Activated T-helper 1 cell treated with anti-CD3 and anti-CD28 coated beads, Interleukin-12 subunit alpha, Interleukin-12 subunit beta, Interleukin-2, Interleukin-4 antibody, amounts not matched to agents 30 ng/mL and 10 ng/mL and 1 ng/mL, durations not matched to agents 14 hours and 24 hours and 36 hours (primary cell): ENCODE data around the gene POTEF. TPM values are rescaled to one million over a fixed set of nuclear protein-coding genes. Genes with fewer than 3 reads are reported as not detected.
"Not testable (repeated sequence)": the region's sequence is repeated elsewhere in the genome, so short reads cannot be mapped to it uniquely, and the experiment has no call there.

ENCODE experiments used
- DNase-seq: peaks from one replicate; pipeline ENCODE4 v3.0.0; 2021; ENCODE audit warnings: low spot score
- H3K27ac Mint-ChIP-seq: one replicate; pipeline ENCODE4 v1.8.0; 2021; ENCODE audit warnings: mild to moderate bottlenecking, mixed read lengths
- H3K27me3 Mint-ChIP-seq: one replicate; pipeline ENCODE4 v1.8.0; 2022; ENCODE audit warnings: mild to moderate bottlenecking, moderate library complexity, mixed read lengths; ENCODE audit not compliant: insufficient read depth
- H3K36me3 Mint-ChIP-seq: one replicate; pipeline ENCODE4 v1.8.0; 2021; ENCODE audit warnings: low read depth, mixed read lengths
- H3K4me1 Mint-ChIP-seq: one replicate; pipeline ENCODE4 v1.8.0; 2021; ENCODE audit warnings: low read depth, mixed read lengths
- H3K4me3 Mint-ChIP-seq: one replicate; pipeline ENCODE4 v1.8.0; 2021; ENCODE audit warnings: mild to moderate bottlenecking, moderate library complexity, mixed read lengths
- H3K9me3 Mint-ChIP-seq: one replicate; pipeline ENCODE4 v1.8.0; 2021; ENCODE audit warnings: mixed read lengths
- intact Hi-C: fragments of 100-400 bp; cut with micrococcal nuclease; formaldehyde crosslinking; loops from one replicate; pipeline ENCODE4 v1.15.1; 2024
- total RNA-seq: library from RNA; stranded (reverse); gene quantifications from 2 replicates; pipeline ENCODE4 v1.2.3, GENCODE V29; 2022

POTEF gene
- total RNA-seq, 1 donor from 2014 or later, result not detected

DNA sequence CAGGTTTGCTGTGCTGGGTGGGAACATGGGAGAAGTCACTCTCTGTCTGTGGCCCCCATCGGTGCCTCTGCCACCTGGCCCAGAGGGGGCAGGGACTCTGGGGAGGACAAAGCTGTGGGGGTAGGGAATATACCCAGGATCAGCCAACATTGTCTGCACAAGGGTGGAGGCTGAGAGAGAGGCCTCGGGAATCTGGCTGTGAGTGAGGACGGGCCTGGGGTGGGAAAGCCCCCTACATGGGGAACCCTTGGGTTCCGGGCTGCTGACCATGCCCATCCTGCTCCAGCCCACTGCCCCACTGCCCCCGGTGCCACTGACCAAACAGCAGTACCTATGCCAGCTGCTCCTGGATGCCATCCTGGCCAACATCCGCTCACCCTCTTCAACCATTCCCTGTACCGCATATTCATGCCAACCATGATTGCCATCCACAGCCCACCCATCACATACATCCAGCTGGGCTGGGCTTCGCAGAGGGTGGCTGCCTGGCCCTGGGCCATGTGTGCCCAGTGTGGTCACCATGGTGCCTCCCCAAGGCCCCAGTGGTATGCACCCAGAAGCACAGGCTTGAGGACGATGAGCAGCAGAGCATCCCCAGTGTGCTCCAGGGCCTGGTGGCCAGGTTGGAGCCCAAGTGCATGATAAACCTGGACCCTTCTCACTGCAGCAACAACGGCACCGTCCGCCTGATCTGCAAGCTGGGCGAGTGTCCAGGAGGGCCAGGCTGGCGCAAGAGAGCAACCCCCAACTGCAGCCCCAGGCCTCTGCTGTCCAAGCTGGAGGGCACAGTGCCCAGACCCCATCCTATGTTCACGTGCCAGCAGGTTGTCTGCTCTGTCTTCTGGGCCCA, 6.9 kb upstream of the POTEF start:
- DNase-seq, result no peak
- no peaks in the 10 kb centered on the region for H3K36me3 Mint-ChIP-seq
- no peak overlapping the region for H3K4me3 Mint-ChIP-seq
- no peaks in the 10 kb centered on the region for H3K9me3 Mint-ChIP-seq
- H3K27ac Mint-ChIP-seq, result no peak overlapping the region
- H3K4me1 Mint-ChIP-seq, result no peaks in the 10 kb centered on the region
- peaks cover 4% of the 10 kb centered on the region for H3K27me3 Mint-ChIP-seq
- intact Hi-C loops, result no loop called here

- H3K4me1 Mint-ChIP-seq, H3K36me3 Mint-ChIP-seq, intact Hi-C loops, H3K27ac Mint-ChIP-seq, H3K4me3 Mint-ChIP-seq, H3K27me3 Mint-ChIP-seq, DNase-seq, H3K9me3 Mint-ChIP-seq: not testable (repeated sequence)
Measured at GRCh38 chr2:130128464-130128863, 558 bp downstream of the POTEF start.

GRCh38 chr2:130127726-130128125, 1.3 kb downstream of the POTEF start:
- H3K9me3 Mint-ChIP-seq, intact Hi-C loops, H3K27me3 Mint-ChIP-seq, H3K36me3 Mint-ChIP-seq, H3K27ac Mint-ChIP-seq, H3K4me3 Mint-ChIP-seq, DNase-seq, H3K4me1 Mint-ChIP-seq: not testable (repeated sequence)

DNA sequence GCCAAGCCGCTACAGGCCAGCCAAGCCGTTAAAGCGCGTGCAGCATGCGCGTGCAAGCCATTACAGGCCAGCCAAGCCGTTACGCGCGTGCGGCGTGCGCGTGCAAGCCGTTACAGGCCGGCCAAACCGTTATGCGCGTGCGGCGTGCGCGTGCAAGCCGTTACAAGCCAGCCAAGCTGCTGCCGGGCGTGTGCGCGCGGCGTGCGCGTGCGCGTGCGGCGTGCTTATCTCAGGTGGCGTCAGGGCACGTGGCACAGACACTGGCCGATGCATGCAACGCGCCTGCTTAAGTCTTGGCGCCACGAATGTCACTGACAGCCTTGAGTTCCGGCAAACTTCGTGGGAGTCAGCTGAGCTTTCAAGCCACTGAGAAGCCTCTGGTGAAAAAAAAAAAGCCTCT, 8.1 kb downstream of the POTEF start:
- H3K4me1 Mint-ChIP-seq, H3K27ac Mint-ChIP-seq, H3K27me3 Mint-ChIP-seq, DNase-seq, H3K36me3 Mint-ChIP-seq, intact Hi-C loops, H3K9me3 Mint-ChIP-seq, H3K4me3 Mint-ChIP-seq: not testable (repeated sequence)

- H3K4me3 Mint-ChIP-seq, intact Hi-C loops, H3K36me3 Mint-ChIP-seq, H3K4me1 Mint-ChIP-seq, H3K27me3 Mint-ChIP-seq, H3K9me3 Mint-ChIP-seq, DNase-seq, H3K27ac Mint-ChIP-seq: not testable (repeated sequence)
Measured at GRCh38 chr2:130102597-130103363, 26.2 kb downstream of the POTEF start.

- H3K27me3 Mint-ChIP-seq, H3K9me3 Mint-ChIP-seq, H3K4me1 Mint-ChIP-seq, H3K36me3 Mint-ChIP-seq, DNase-seq, H3K4me3 Mint-ChIP-seq, H3K27ac Mint-ChIP-seq, intact Hi-C loops: not testable (repeated sequence)
Measured at GRCh38 chr2:130062645-130063044, 66.4 kb downstream of the POTEF start.

- H3K27me3 Mint-ChIP-seq, H3K4me3 Mint-ChIP-seq, H3K4me1 Mint-ChIP-seq, H3K36me3 Mint-ChIP-seq, intact Hi-C loops, DNase-seq, H3K9me3 Mint-ChIP-seq, H3K27ac Mint-ChIP-seq: not testable (repeated sequence)
Measured at GRCh38 chr2:130059982-130060381, 69.0 kb downstream of the POTEF start.

GRCh38 chr2:130056336-130056735, 72.7 kb downstream of the POTEF start:
- H3K4me3 Mint-ChIP-seq, H3K36me3 Mint-ChIP-seq, H3K27ac Mint-ChIP-seq, DNase-seq, H3K9me3 Mint-ChIP-seq, H3K4me1 Mint-ChIP-seq, intact Hi-C loops, H3K27me3 Mint-ChIP-seq: not testable (repeated sequence)

- H3K4me3 Mint-ChIP-seq, H3K36me3 Mint-ChIP-seq, H3K9me3 Mint-ChIP-seq, DNase-seq, H3K27me3 Mint-ChIP-seq, H3K4me1 Mint-ChIP-seq, intact Hi-C loops, H3K27ac Mint-ChIP-seq: not testable (repeated sequence)
Measured at GRCh38 chr2:130053217-130053911, 75.7 kb downstream of the POTEF start.

GRCh38 chr2:130052376-130052775, 76.6 kb downstream of the POTEF start:
- H3K27ac Mint-ChIP-seq, H3K4me1 Mint-ChIP-seq, H3K4me3 Mint-ChIP-seq, DNase-seq, H3K9me3 Mint-ChIP-seq, H3K27me3 Mint-ChIP-seq, H3K36me3 Mint-ChIP-seq, intact Hi-C loops: not testable (repeated sequence)

GRCh38 chr2:130048422-130048821, 80.6 kb downstream of the POTEF start:
- H3K4me1 Mint-ChIP-seq, intact Hi-C loops, DNase-seq, H3K27ac Mint-ChIP-seq, H3K36me3 Mint-ChIP-seq, H3K27me3 Mint-ChIP-seq, H3K4me3 Mint-ChIP-seq, H3K9me3 Mint-ChIP-seq: not testable (repeated sequence)

DNA sequence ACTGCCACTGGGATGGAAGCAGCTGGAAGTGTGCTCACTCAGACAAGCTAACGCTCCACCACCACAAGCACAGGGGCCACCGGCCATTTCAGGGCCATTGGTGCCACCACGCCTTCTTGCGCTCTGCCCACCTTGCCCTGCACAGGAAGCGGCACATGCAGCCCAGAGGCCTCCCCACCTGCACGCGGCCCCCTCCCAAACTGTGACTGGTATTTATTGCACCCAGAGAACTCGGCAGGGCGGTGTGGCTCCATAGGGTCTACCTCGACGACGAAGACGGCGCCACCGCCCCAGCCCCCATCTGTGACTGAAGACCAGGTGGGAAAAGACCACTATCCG, 90.8 kb downstream of the POTEF start:
- not testable (repeated sequence) for H3K4me3 Mint-ChIP-seq, H3K36me3 Mint-ChIP-seq

GRCh38 chr2:130025931-130026330, 103.1 kb downstream of the POTEF start:
- H3K27me3 Mint-ChIP-seq, DNase-seq, H3K4me3 Mint-ChIP-seq, intact Hi-C loops, H3K36me3 Mint-ChIP-seq, H3K4me1 Mint-ChIP-seq, H3K27ac Mint-ChIP-seq, H3K9me3 Mint-ChIP-seq: not testable (repeated sequence)

More for the DNA sequence above, 90.8 kb downstream of the POTEF start:
- H3K27me3 Mint-ChIP-seq, H3K9me3 Mint-ChIP-seq, DNase-seq, H3K27ac Mint-ChIP-seq, H3K4me1 Mint-ChIP-seq, intact Hi-C loops: not testable (repeated sequence)
